ENCODE data around the gene AUTS2. TPM values are rescaled to one million over a fixed set of nuclear protein-coding genes. Genes with fewer than 3 reads are reported as not detected.

The AUTS2 gene
- total and polyA plus RNA-seq, 9 of the 15 experiments (the other 6 are each of a cell fraction or from before 2014, with no cell fraction given) = 0.58 TPM; not detected in 8

- Histone ChIP-seq H3K4me1 (replicated peaks in 1 of 2; ENCODE audit: control insufficient read depth in 2 of 2, insufficient read depth in 2 of 2, low read length in 2 of 2) (no peaks in the 10 kb centered on the region), H2AFZ (ENCODE audit: low read depth, low read length) (no peak overlapping the region), H3K9me3 (replicated peaks; ENCODE audit: control insufficient read depth, insufficient read depth, low read depth, low read length) (no peaks in the 10 kb centered on the region), H3K36me3 (ENCODE audit: control insufficient read depth, insufficient read depth, low read length) (no peaks in the 10 kb centered on the region), H3K9me1 (ENCODE audit: control insufficient read depth, insufficient read depth, low read length) (no peaks in the 10 kb centered on the region), H3K79me2 (ENCODE audit: control insufficient read depth, insufficient read depth, low read length) (no peaks in the 10 kb centered on the region), H3K9ac (ENCODE audit: insufficient read depth in 1 of 2, low read depth in 2 of 2, low read length in 2 of 2) (no peak overlapping the region), H3K27ac (ENCODE audit: extremely low read depth, low read depth, low read length) (no peak overlapping the region), H3K4me3 (no peak overlapping the region), H4K20me1 (replicated peaks; ENCODE audit: control insufficient read depth, insufficient read depth, low read length) (no peaks in the 10 kb centered on the region), H3K27me3 (ENCODE audit: control insufficient read depth in 2 of 2, insufficient read depth in 2 of 2, low read length in 2 of 2) (no peaks in the 10 kb centered on the region; a peak in 1 of 5 replicates), H3K4me2 (ENCODE audit: insufficient read depth, low read length) (no peak overlapping the region)
- TF ChIP-seq TAL1 (IDR thresholded peaks at IDR 0.05) = no peak
- TF ChIP-seq ZMIZ1 (IDR thresholded peaks at IDR 0.05; ENCODE audit: low read depth in 2 of 2, low read length in 2 of 2) = no peak
- no peak for TF ChIP-seq ETS2 (tag; IDR thresholded peaks at IDR 0.05; ENCODE audit: borderline replicate concordance, poor library complexity, severe bottlenecking)
- TF ChIP-seq HSF4 (CRISPR knock-in tag; IDR thresholded peaks at IDR 0.05; ENCODE audit: borderline replicate concordance) = no peak
- no peak for TF ChIP-seq RCOR1 (IDR thresholded peaks at IDR 0.05; ENCODE audit: borderline replicate concordance in 1 of 2, low read depth in 2 of 2, low read length in 2 of 2)
- no peak for TF ChIP-seq ZBTB1 (CRISPR knock-in tag; IDR thresholded peaks at IDR 0.05; ENCODE audit: borderline replicate concordance, low read depth)
- no peak for TF ChIP-seq PURB (CRISPR knock-in tag; IDR thresholded peaks at IDR 0.05; ENCODE audit: low read depth)
- TF ChIP-seq CUX1 (CRISPR knock-in tag; IDR thresholded peaks at IDR 0.05) = no peak
- TF ChIP-seq EZH2 (IDR thresholded peaks at IDR 0.05; ENCODE audit: borderline replicate concordance, low read depth, low read length) = no peak
- no peak for TF ChIP-seq FUS (optimal IDR thresholded peaks at IDR 0.05; ENCODE audit: low read depth, low read length)
- TF ChIP-seq ZFP1 (CRISPR knock-in tag; IDR thresholded peaks at IDR 0.05) = no peak
- TF ChIP-seq KAT2B (IDR thresholded peaks at IDR 0.05; ENCODE audit: low read depth, low read length) = no peak
- TF ChIP-seq ZNF282 (CRISPR knock-in tag; IDR thresholded peaks at IDR 0.05) = no peak
- DNase-seq (ENCODE audit: extremely low read depth in 1 of 4, low spot score in 3 of 4) (no peak), FAIRE-seq (no peak), ATAC-seq (no peak)
- BruUV-seq (replicated peaks) = no TSS peak
- intact Hi-C loops (cut with micrococcal nuclease) (no loop called here), in situ Hi-C loops (cut with MboI) (no loop called here)
- POLR2A ChIA-PET = interaction anchor here (0.8 kb wide), 1 partner anchor 76 kb away, joined by 3 read pairs; no protein-coding TSS in a partner anchor
- CTCF ChIA-PET (ENCODE audit: low intra/inter-chr PET ratio) = no interaction called here
- 0% methylated on average over 1 of the region's 1 CpG for WGBS (ENCODE audit: insufficient coverage, low coverage, missing lambda C conversion rate)
Measured at GRCh38 chr7:69668339-69668870, 70.1 kb downstream of the AUTS2 start.
